Nephron (organoid): ENCODE measurements around the gene KIF6.
A peak's percentile ranks its signal among the peaks of the same experiment; 100 is the strongest.

Source experiments
- H3K27ac Mint-ChIP-seq, 3 experiments: 2 replicates each; pipeline ENCODE4 v1.8.0; 2020; ENCODE audit warnings: mixed read lengths in 3 of 3, mild to moderate bottlenecking in 2 of 3, moderate library complexity in 1 of 3
- H3K27me3 Mint-ChIP-seq: 2 replicates; pipeline ENCODE4 v1.8.0; 2021; ENCODE audit warnings: low read depth, mild to moderate bottlenecking, moderate library complexity, mixed read lengths
- H3K36me3 Mint-ChIP-seq: 2 replicates; pipeline ENCODE4 v1.8.0; 2020; ENCODE audit warnings: low read depth, mixed read lengths
- H3K4me1 Mint-ChIP-seq: 2 replicates; pipeline ENCODE4 v1.8.0; 2020; ENCODE audit warnings: mixed read lengths
- H3K4me3 Mint-ChIP-seq, 3 experiments: 2 replicates each; pipeline ENCODE4 v1.8.0; 2020; ENCODE audit warnings: mild to moderate bottlenecking in 3 of 3, mixed read lengths in 3 of 3, moderate library complexity in 2 of 3
- H3K9me3 Mint-ChIP-seq: 2 replicates; pipeline ENCODE4 v1.8.0; 2020; ENCODE audit warnings: mixed read lengths
- TF ChIP-seq, protein P1 (sequence below), 3 experiments: fragments of 200-600 bp; sonication (generic); IDR thresholded peaks; one replicate each; pipeline ENCODE4 v1.5.0; 2021; ENCODE audit warnings: antibody characterized with exemption in 3 of 3; ENCODE audit not compliant: unreplicated experiment in 3 of 3

Gene KIF6

DNA sequence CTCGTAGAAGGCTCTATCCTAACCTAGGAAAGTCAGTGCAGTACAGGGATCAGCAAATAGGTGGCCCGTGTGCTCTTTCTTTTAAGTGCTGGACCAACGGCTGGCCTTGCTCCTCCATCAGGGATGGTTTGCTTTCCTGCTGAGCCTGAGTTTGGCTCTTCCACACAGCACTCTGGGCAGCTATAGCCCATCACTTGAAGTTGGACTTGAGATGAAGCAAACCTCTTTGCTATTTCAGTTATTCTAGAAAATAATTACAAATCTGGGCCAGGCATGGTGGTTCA is 335.8 kb downstream of the KIF6 start:
- TF ChIP-seq, protein P1, sequence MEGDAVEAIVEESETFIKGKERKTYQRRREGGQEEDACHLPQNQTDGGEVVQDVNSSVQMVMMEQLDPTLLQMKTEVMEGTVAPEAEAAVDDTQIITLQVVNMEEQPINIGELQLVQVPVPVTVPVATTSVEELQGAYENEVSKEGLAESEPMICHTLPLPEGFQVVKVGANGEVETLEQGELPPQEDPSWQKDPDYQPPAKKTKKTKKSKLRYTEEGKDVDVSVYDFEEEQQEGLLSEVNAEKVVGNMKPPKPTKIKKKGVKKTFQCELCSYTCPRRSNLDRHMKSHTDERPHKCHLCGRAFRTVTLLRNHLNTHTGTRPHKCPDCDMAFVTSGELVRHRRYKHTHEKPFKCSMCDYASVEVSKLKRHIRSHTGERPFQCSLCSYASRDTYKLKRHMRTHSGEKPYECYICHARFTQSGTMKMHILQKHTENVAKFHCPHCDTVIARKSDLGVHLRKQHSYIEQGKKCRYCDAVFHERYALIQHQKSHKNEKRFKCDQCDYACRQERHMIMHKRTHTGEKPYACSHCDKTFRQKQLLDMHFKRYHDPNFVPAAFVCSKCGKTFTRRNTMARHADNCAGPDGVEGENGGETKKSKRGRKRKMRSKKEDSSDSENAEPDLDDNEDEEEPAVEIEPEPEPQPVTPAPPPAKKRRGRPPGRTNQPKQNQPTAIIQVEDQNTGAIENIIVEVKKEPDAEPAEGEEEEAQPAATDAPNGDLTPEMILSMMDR (IDR thresholded peaks at IDR 0.05; ENCODE audit: unreplicated experiment in 3 of 3): peak in 2 of 3 experiments; percentile 28 to 33
- no peaks in the 10 kb centered on the region for H3K9me3 Mint-ChIP-seq
- H3K27ac Mint-ChIP-seq: peak overlapping the region; percentile 72 to 93 (median 85)
- H3K27me3 Mint-ChIP-seq: peaks cover 13% of the 10 kb centered on the region
- H3K36me3 Mint-ChIP-seq: no peaks in the 10 kb centered on the region
- H3K4me1 Mint-ChIP-seq: peaks cover 44% of the 10 kb centered on the region
- peak overlapping the region in 2 of 3 experiments; percentile 1 to 6 for H3K4me3 Mint-ChIP-seq

DNA sequence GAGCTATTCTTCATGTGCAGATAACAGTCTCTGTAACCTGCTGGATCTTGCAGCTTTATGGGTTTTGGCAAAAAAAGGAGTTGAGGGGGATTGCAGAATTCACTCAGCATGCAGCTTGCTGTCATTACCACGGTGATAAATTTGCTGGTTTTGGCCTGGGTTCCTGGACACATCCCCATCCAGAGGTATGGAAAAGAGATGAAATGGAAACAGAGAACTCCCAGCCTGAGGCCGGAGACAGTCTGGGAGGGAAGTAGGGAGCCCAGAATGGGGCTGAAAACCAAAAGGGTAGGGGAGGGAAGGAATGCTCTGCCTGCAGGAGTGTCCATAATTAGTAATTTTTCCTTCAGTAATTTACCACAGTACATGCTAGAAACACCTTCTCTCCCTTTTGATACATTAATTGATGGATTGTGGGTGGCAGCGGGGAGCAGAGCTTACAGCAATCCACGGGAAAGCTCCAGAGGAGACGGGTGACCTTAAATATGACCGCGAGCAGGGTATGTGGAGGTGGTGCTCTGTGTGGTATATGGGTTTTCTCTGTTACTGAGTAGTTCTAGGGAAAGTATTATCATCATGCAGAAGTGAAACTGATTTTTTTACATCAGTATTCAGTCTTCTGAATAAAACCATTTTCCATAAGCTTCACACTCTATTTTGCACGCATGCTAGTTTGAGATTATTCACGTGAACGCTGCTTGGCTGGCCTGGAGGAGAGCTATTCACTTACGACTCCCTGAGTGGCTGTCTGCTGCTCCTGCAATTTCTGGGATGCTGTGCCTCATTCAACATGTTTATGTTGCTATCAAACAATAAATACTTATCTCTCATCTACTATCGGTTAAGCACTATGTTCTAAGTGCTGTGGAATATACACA is 336.4 kb downstream of the KIF6 start:
- H3K36me3 Mint-ChIP-seq: no peaks in the 10 kb centered on the region
- H3K27me3 Mint-ChIP-seq: peaks cover 13% of the 10 kb centered on the region
- H3K9me3 Mint-ChIP-seq: no peaks in the 10 kb centered on the region
- TF ChIP-seq, protein P1 (IDR thresholded peaks at IDR 0.05; ENCODE audit: unreplicated experiment in 3 of 3): no peak
- H3K4me3 Mint-ChIP-seq: peak overlapping the region; percentile 2 to 28 (median 6)
- H3K27ac Mint-ChIP-seq: peak overlapping the region; percentile 72 to 93 (median 85)
- peaks cover 42% of the 10 kb centered on the region for H3K4me1 Mint-ChIP-seq

DNA sequence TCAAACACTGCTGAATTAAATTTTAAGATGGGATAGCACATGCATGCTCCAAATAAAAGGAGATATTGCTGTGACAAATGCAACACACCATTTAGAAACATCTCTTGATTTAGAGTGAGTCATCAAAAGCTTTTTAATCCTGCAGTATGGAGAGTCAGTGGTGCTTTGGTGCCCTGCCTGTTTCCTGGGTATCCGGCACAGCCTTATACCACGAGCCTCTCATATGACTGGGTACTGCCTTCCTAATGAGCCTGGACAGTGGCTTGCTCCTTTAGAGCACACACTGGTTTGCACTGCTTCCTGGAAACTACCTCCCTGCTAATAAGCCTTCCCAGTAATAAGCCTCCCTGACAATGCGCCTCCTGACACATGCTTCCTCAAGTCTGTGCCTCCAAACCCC is 337.4 kb downstream of the KIF6 start:
- TF ChIP-seq, protein P1 (IDR thresholded peaks at IDR 0.05; ENCODE audit: unreplicated experiment in 3 of 3): no peak
- peaks cover 13% of the 10 kb centered on the region for H3K27me3 Mint-ChIP-seq
- peak overlapping the region in 2 of 3 experiments; percentile 41 to 93 for H3K27ac Mint-ChIP-seq
- no peaks in the 10 kb centered on the region for H3K36me3 Mint-ChIP-seq
- H3K4me3 Mint-ChIP-seq: no peak overlapping the region
- peaks cover 6% of the 10 kb centered on the region for H3K9me3 Mint-ChIP-seq
- H3K4me1 Mint-ChIP-seq: peaks cover 35% of the 10 kb centered on the region

DNA sequence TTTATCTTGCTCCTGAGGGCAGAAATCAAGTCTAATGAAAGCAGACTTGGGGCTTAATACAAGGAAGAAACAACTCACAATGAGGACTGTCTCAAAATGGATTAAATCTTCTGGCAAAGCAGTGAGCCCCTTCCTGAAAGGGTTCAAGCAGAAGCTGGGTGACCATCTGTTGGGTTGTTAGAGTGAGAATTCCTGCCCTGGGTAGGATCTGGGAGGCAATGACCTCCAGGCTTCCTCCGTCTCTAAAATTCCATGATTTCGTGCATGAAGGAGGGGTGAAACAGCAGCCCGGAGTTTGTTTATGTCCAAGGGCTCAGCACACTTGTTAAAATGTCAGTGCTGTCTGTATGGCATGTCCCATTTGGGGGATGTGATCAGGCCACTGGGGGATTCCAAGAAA is 338.7 kb downstream of the KIF6 start:
- peaks cover 13% of the 10 kb centered on the region for H3K27me3 Mint-ChIP-seq
- TF ChIP-seq, protein P1 (IDR thresholded peaks at IDR 0.05; ENCODE audit: unreplicated experiment in 3 of 3): no peak
- peaks cover 6% of the 10 kb centered on the region for H3K9me3 Mint-ChIP-seq
- H3K4me1 Mint-ChIP-seq: peaks cover 30% of the 10 kb centered on the region
- H3K4me3 Mint-ChIP-seq: no peak overlapping the region
- no peaks in the 10 kb centered on the region for H3K36me3 Mint-ChIP-seq
- H3K27ac Mint-ChIP-seq: peak overlapping the region in 2 of 3 experiments; percentile 41 to 60

DNA sequence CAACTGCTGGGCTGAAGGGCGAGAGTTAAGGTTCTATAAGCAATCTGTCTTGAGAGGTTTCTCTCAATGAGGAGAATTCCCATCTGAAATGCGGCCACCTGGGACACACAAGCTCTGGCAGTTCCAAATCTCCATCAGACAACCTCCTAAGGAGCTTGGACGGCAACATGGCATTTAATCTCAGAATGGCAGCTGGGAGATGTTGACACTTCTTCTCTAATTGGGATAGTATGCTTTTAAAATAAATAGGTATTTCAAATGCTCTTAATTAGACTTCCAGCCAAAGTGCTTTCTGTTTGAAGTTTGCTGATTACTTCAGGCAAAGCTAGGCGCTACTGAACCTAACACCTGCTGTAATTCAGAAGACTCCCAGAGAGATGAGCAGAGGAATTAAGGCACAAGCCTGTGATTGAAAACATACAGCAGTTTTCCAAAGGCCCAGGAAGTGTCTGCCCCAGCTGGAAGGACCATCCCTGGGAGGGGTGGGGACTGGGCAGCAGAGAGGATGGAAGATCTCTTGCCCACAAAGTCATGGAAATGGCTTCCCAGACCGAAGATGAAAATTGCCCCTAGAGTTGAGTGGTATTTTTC is 343.6 kb downstream of the KIF6 start:
- H3K27ac Mint-ChIP-seq: no peak overlapping the region
- H3K9me3 Mint-ChIP-seq: peaks cover 10% of the 10 kb centered on the region
- no peaks in the 10 kb centered on the region for H3K36me3 Mint-ChIP-seq
- H3K27me3 Mint-ChIP-seq: peaks cover 8% of the 10 kb centered on the region
- H3K4me1 Mint-ChIP-seq: peaks cover 33% of the 10 kb centered on the region
- TF ChIP-seq, protein P1 (IDR thresholded peaks at IDR 0.05; ENCODE audit: unreplicated experiment in 3 of 3): no peak
- H3K4me3 Mint-ChIP-seq: no peak overlapping the region
